Adipocyte (in vitro differentiated cells): Measurements from ENCODE around the gene CCT2.

Source experiments
- DNase-seq: peaks from one replicate; pipeline ENCODE4 v3.0.0-alpha.2; 2015; ENCODE audit warnings: low read depth
- H3K27me3 ChIP-seq: replicated peaks from 2 replicates; pipeline ENCODE4 v1.7.0; 2013; ENCODE audit warnings: mild to moderate bottlenecking, low read length, moderate library complexity; ENCODE audit not compliant: control insufficient read depth, insufficient read depth
- H3K36me3 ChIP-seq: 2 replicates; pipeline ENCODE4 v1.7.0; 2013; ENCODE audit warnings: low read length, mild to moderate bottlenecking, moderate library complexity; ENCODE audit not compliant: control insufficient read depth, insufficient read depth, severe bottlenecking
- H3K4me1 ChIP-seq: 2 replicates; pipeline ENCODE4 v1.7.0; 2013; ENCODE audit warnings: mild to moderate bottlenecking, low read length, moderate library complexity; ENCODE audit not compliant: control insufficient read depth, insufficient read depth
- H3K4me3 ChIP-seq: 2 replicates; pipeline ENCODE4 v1.7.0; 2013; ENCODE audit warnings: mild to moderate bottlenecking, low read length, moderate library complexity
- H3K9ac ChIP-seq: 2 replicates; pipeline ENCODE4 v1.7.0; 2013; ENCODE audit warnings: mild to moderate bottlenecking, low read length, moderate library complexity
- H3K9me3 ChIP-seq: 2 replicates; pipeline ENCODE4 v1.7.0; 2013; ENCODE audit warnings: mild to moderate bottlenecking, low read length, moderate library complexity; ENCODE audit not compliant: control insufficient read depth

Gene CCT2

DNA sequence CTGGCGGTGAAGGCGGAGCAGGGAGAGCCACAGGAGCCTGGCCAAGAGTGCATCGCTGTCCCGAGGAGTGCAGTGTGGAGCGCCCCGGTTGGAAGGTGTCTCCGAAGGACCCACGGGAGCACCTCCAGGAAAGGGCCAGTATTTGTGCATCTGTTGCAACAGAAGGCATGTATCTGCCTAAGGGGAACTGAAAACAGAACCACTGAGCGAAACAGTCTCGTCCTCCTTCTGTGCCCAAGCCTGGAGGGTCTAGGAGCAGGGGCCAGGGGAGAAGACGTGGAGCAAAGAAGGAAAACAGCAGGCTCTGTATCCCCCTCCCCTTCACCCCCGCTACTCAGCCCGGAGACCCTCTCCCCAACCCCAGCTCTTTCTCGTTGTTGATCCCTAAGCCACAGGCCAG lies 30.8 kb downstream of the CCT2 start:
- H3K9me3 ChIP-seq, result no peaks in the 10 kb centered on the region
- peaks cover 4% of the 10 kb centered on the region for H3K4me1 ChIP-seq
- no peak overlapping the region for H3K9ac ChIP-seq
- H3K4me3 ChIP-seq, result no peak overlapping the region
- H3K36me3 ChIP-seq, result no peaks in the 10 kb centered on the region
- no peak for DNase-seq
- peaks cover 2% of the 10 kb centered on the region for H3K27me3 ChIP-seq

DNA sequence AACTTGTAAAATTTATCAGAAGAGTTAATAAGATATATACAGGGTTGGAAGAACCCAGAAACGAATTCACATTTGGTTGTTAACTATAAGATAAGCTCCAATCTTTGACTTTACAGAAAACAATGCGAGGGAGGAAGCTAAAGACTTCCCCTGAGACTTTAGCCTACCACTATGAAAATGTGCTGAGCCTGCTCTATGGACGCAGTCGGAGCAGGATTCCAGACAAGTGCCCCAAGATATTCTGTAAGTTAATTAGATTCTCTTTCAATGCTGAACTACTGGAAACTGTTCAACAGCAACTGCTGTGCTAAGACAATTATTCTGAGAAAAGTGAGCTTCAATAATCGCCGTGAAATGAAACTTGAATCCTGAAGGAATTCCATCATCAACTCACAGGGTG lies 33.8 kb downstream of the CCT2 start:
- no peak overlapping the region for H3K9ac ChIP-seq
- DNase-seq, result no peak
- H3K4me3 ChIP-seq, result no peak overlapping the region
- H3K4me1 ChIP-seq, result peaks cover 4% of the 10 kb centered on the region
- no peaks in the 10 kb centered on the region for H3K9me3 ChIP-seq
- peaks cover 2% of the 10 kb centered on the region for H3K27me3 ChIP-seq
- H3K36me3 ChIP-seq, result no peaks in the 10 kb centered on the region

DNA sequence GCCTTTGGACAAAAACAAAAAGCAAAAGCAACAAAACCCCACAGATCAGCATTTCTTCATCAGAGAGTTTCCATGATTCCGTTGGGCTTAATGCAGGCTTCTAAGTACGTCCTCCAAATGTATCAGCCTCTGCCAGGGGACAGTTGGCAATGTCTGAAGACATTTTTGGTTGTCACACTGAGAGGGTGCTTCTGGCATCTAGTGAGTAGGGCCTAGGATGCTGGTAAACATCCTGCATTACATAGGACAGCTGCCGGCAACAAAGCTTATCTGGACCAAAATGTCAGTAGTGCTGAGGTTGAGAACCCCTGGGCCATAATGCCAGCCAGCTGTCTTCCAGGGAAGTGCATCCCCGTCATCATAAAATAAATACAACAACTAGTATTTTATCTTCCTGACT lies 34.8 kb downstream of the CCT2 start:
- H3K9ac ChIP-seq, result no peak overlapping the region
- H3K4me3 ChIP-seq, result no peak overlapping the region
- H3K27me3 ChIP-seq, result peaks cover 2% of the 10 kb centered on the region
- no peaks in the 10 kb centered on the region for H3K36me3 ChIP-seq
- H3K9me3 ChIP-seq, result no peaks in the 10 kb centered on the region
- peaks cover 4% of the 10 kb centered on the region for H3K4me1 ChIP-seq
- no peak for DNase-seq

DNA sequence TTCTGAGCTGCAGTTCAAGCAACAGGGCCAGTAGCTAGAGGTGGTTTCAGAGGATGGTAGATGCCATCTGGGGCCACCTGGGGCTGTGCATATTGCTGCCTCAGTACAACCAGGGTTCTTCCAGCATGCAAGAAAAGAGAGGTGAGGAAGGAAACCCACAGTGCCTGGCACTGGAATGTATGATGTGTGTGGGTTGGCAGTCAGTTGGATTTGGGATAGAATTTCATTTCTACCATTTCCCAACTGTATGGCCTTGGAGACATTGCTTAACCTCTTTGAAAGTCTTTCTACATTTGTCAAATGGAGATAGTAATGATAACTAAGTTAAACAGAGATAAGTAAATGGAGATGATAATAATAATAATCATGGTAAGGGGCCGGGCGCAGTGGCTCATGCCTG lies 35.7 kb downstream of the CCT2 start:
- Histone ChIP-seq H3K9me3 (no peaks in the 10 kb centered on the region), H3K36me3 (no peaks in the 10 kb centered on the region), H3K27me3 (peaks cover 6% of the 10 kb centered on the region), H3K4me3 (no peak overlapping the region), H3K4me1 (peaks cover 4% of the 10 kb centered on the region), H3K9ac (no peak overlapping the region)
- DNase-seq, result no peak

- no peaks in the 10 kb centered on the region for H3K36me3 ChIP-seq
- H3K27me3 ChIP-seq, result peaks cover 4% of the 10 kb centered on the region
- no peaks in the 10 kb centered on the region for H3K9me3 ChIP-seq
- H3K4me3 ChIP-seq, result no peak overlapping the region
- H3K4me1 ChIP-seq, result peaks cover 4% of the 10 kb centered on the region
- DNase-seq, result no peak
- H3K9ac ChIP-seq, result no peak overlapping the region
Measured at GRCh38 chr12:69621551-69621950, 36.3 kb downstream of the CCT2 start.

GRCh38 chr12:69623970-69624369 lies 38.7 kb downstream of the CCT2 start:
- Histone ChIP-seq H3K36me3 (no peaks in the 10 kb centered on the region), H3K27me3 (peaks cover 4% of the 10 kb centered on the region), H3K9me3 (no peaks in the 10 kb centered on the region), H3K4me1 (peaks cover 4% of the 10 kb centered on the region), H3K9ac (no peak overlapping the region), H3K4me3 (no peak overlapping the region)
- no peak for DNase-seq

DNA sequence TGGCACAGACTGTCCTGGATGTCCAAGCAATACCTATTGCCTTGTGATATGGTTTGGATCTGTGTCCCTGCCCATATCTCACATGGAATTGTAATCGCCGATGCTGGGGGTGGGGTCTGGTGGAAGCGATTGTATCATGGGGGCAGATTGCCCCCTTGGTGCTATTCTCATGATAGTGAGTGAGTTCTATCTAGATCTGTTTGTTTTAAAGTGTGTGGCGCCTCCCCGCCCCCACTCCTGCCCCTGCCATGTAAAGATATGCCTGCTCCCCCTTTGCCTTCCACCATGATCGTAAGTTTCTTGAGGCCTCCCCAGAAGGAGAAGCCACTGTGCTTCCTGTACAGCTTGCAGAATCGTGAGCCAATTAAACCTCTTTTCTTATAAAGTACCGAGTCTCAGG lies 42.2 kb downstream of the CCT2 start:
- Histone ChIP-seq H3K4me3 (no peak overlapping the region), H3K36me3 (no peaks in the 10 kb centered on the region), H3K4me1 (no peaks in the 10 kb centered on the region), H3K9me3 (no peaks in the 10 kb centered on the region), H3K9ac (no peak overlapping the region), H3K27me3 (peaks cover 4% of the 10 kb centered on the region)
- DNase-seq, result no peak

GRCh38 chr12:69630191-69630590 lies 44.9 kb downstream of the CCT2 start:
- no peak for DNase-seq
- Histone ChIP-seq H3K36me3 (no peaks in the 10 kb centered on the region), H3K4me3 (no peak overlapping the region), H3K9ac (no peak overlapping the region), H3K9me3 (no peaks in the 10 kb centered on the region), H3K27me3 (peaks cover 4% of the 10 kb centered on the region), H3K4me1 (no peaks in the 10 kb centered on the region)

GRCh38 chr12:69633061-69633460 lies 47.8 kb downstream of the CCT2 start:
- Histone ChIP-seq H3K27me3 (no peaks in the 10 kb centered on the region), H3K4me1 (no peaks in the 10 kb centered on the region), H3K9me3 (no peaks in the 10 kb centered on the region), H3K4me3 (no peak overlapping the region), H3K36me3 (no peaks in the 10 kb centered on the region), H3K9ac (no peak overlapping the region)
- DNase-seq, result no peak

GRCh38 chr12:69639400-69640016 lies 54.2 kb downstream of the CCT2 start:
- Histone ChIP-seq H3K4me3 (no peak overlapping the region), H3K9me3 (no peaks in the 10 kb centered on the region), H3K4me1 (peaks cover 2% of the 10 kb centered on the region), H3K36me3 (no peaks in the 10 kb centered on the region), H3K27me3 (no peaks in the 10 kb centered on the region), H3K9ac (no peak overlapping the region)
- DNase-seq, result peak; percentile 84

- DNase-seq, result no peak
- Histone ChIP-seq H3K9ac (no peak overlapping the region), H3K27me3 (no peaks in the 10 kb centered on the region), H3K9me3 (no peaks in the 10 kb centered on the region), H3K4me3 (no peak overlapping the region), H3K4me1 (peaks cover 11% of the 10 kb centered on the region), H3K36me3 (no peaks in the 10 kb centered on the region)
Measured at GRCh38 chr12:69641546-69641945, 56.3 kb downstream of the CCT2 start.

DNA sequence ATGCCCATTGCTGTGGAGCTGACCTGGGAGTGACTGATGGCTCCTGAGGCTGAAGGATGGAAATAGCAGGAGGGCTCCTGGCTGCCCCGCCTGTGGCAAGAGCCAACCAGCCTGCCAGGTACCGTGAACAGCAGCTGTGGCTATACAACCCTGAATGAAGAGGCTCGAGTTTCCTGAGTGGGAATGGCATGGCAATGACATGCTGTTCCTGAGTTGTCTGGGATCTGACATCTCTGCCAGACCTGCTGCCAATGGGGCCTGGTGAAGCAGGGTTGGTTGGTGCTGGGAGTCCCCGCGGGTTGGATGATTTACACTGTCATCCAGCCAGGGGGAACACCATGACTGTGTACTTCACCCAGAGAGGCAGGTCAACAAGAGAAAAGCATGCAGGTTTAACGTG lies 57.3 kb downstream of the CCT2 start:
- no peak for DNase-seq
- Histone ChIP-seq H3K9me3 (no peaks in the 10 kb centered on the region), H3K36me3 (no peaks in the 10 kb centered on the region), H3K9ac (no peak overlapping the region), H3K27me3 (no peaks in the 10 kb centered on the region), H3K4me3 (no peak overlapping the region), H3K4me1 (peaks cover 11% of the 10 kb centered on the region)
